ENCODE results near the gene POLDIP3. TPM values are rescaled to one million over a fixed set of nuclear protein-coding genes. Genes with fewer than 3 reads are reported as not detected.
A peak's percentile ranks its signal among the peaks of the same experiment; 100 is the strongest.

POLDIP3 gene
- total and polyA plus RNA-seq, 2 donors (not counting 1 experiment from before 2014, with no cell fraction given), result 28.2 to 31.0 TPM

- Histone ChIP-seq H3K27ac (ENCODE audit: insufficient read depth, low read length) (no peak overlapping the region), H2AFZ (ENCODE audit: low read length) (no peak overlapping the region), H4K20me1 (ENCODE audit: control insufficient read depth, extremely low read depth, insufficient read depth, low read length) (no peaks in the 10 kb centered on the region)
These were observed 3.6 kb downstream of the POLDIP3 start for GRCh38 chr22:42611051-42611450.

GRCh38 chr22:42610186-42610585, 4.5 kb downstream of the POLDIP3 start:
- no peaks in the 10 kb centered on the region for H3K9me3 ChIP-seq (ENCODE audit: control insufficient read depth, insufficient read depth, low read depth, low read length)
- H3K4me1 ChIP-seq (ENCODE audit: control insufficient read depth, extremely low read depth, insufficient read depth, low read length), result peaks cover 30% of the 10 kb centered on the region
- H3K36me3 ChIP-seq (ENCODE audit: control insufficient read depth, insufficient read depth, low read length), result no peaks in the 10 kb centered on the region
- no peak overlapping the region for H3K4me2 ChIP-seq (ENCODE audit: extremely low read depth, insufficient read depth, low read length)
- no peak overlapping the region for H3K4me3 ChIP-seq (replicated peaks in 1 of 4; ENCODE audit: control extremely low read depth in 1 of 4, insufficient read depth in 1 of 4, low read depth in 3 of 4, low read length in 4 of 4)
- no peak overlapping the region for H3K27ac ChIP-seq (ENCODE audit: insufficient read depth, low read length)
- TF ChIP-seq EZH2 (IDR thresholded peaks at IDR 0.05; ENCODE audit: low read length, missing control alignments) (no peak), CTCF (conservative IDR thresholded peaks at IDR 0.05 in 1 of 2, IDR thresholded peaks at IDR 0.05 in 1 of 2; ENCODE audit: low read depth in 1 of 2, low read length in 2 of 2) (no peak)
- H3K9ac ChIP-seq (ENCODE audit: insufficient read depth, low read length), result no peak overlapping the region
- no peak overlapping the region for H2AFZ ChIP-seq (ENCODE audit: low read length)
- no peaks in the 10 kb centered on the region for H4K20me1 ChIP-seq (ENCODE audit: control insufficient read depth, extremely low read depth, insufficient read depth, low read length)
- DNase-seq (ENCODE audit: low read depth in 2 of 2), result peak in 1 of 2 donors; percentile 18
- H3K79me2 ChIP-seq (ENCODE audit: control insufficient read depth, insufficient read depth, low read length), result peaks cover 78% of the 10 kb centered on the region
- no peaks in the 10 kb centered on the region for H3K27me3 ChIP-seq (ENCODE audit: control insufficient read depth, insufficient read depth, low read length)

More at GRCh38 chr22:42611051-42611450, 3.6 kb downstream of the POLDIP3 start:
- no peaks in the 10 kb centered on the region for H3K27me3 ChIP-seq (ENCODE audit: control insufficient read depth, insufficient read depth, low read length)
- no peaks in the 10 kb centered on the region for H3K36me3 ChIP-seq (ENCODE audit: control insufficient read depth, insufficient read depth, low read length)
- TF ChIP-seq CTCF (conservative IDR thresholded peaks at IDR 0.05 in 1 of 2, IDR thresholded peaks at IDR 0.05 in 1 of 2; ENCODE audit: low read depth in 1 of 2, low read length in 2 of 2) (no peak), EZH2 (IDR thresholded peaks at IDR 0.05; ENCODE audit: low read length, missing control alignments) (no peak)
- H3K4me1 ChIP-seq (ENCODE audit: control insufficient read depth, extremely low read depth, insufficient read depth, low read length), result peaks cover 32% of the 10 kb centered on the region
- H3K9me3 ChIP-seq (ENCODE audit: control insufficient read depth, insufficient read depth, low read depth, low read length), result no peaks in the 10 kb centered on the region
- H3K79me2 ChIP-seq (ENCODE audit: control insufficient read depth, insufficient read depth, low read length), result peaks cover 69% of the 10 kb centered on the region
- peak in 1 of 2 donors; percentile 16 for DNase-seq (ENCODE audit: low read depth in 2 of 2)
- no peak overlapping the region for H3K9ac ChIP-seq (ENCODE audit: insufficient read depth, low read length)
- peak overlapping the region; percentile 35 for H3K4me2 ChIP-seq (ENCODE audit: extremely low read depth, insufficient read depth, low read length)
- no peak overlapping the region for H3K4me3 ChIP-seq (replicated peaks in 1 of 4; ENCODE audit: control extremely low read depth in 1 of 4, insufficient read depth in 1 of 4, low read depth in 3 of 4, low read length in 4 of 4)

- H3K27me3 ChIP-seq (ENCODE audit: control insufficient read depth, insufficient read depth, low read length), result no peaks in the 10 kb centered on the region
- H3K27ac ChIP-seq (ENCODE audit: insufficient read depth, low read length), result peak overlapping the region; percentile 56
- peaks cover 86% of the 10 kb centered on the region for H3K79me2 ChIP-seq (ENCODE audit: control insufficient read depth, insufficient read depth, low read length)
- H3K9ac ChIP-seq (ENCODE audit: insufficient read depth, low read length), result no peak overlapping the region
- peak; percentile 64 to 78 for DNase-seq (ENCODE audit: low read depth in 2 of 2)
- H4K20me1 ChIP-seq (ENCODE audit: control insufficient read depth, extremely low read depth, insufficient read depth, low read length), result no peaks in the 10 kb centered on the region
- peak overlapping the region; percentile 13 to 43 (median 25) for H3K4me3 ChIP-seq (replicated peaks in 1 of 4; ENCODE audit: control extremely low read depth in 1 of 4, insufficient read depth in 1 of 4, low read depth in 3 of 4, low read length in 4 of 4)
- H3K36me3 ChIP-seq (ENCODE audit: control insufficient read depth, insufficient read depth, low read length), result no peaks in the 10 kb centered on the region
- no peak overlapping the region for H2AFZ ChIP-seq (ENCODE audit: low read length)
- H3K4me2 ChIP-seq (ENCODE audit: extremely low read depth, insufficient read depth, low read length), result peak overlapping the region; percentile 92
- H3K4me1 ChIP-seq (ENCODE audit: control insufficient read depth, extremely low read depth, insufficient read depth, low read length), result peaks cover 35% of the 10 kb centered on the region
- TF ChIP-seq CTCF (conservative IDR thresholded peaks at IDR 0.05 in 1 of 2, IDR thresholded peaks at IDR 0.05 in 1 of 2; ENCODE audit: low read depth in 1 of 2, low read length in 2 of 2), result no peak
- TF ChIP-seq EZH2 (IDR thresholded peaks at IDR 0.05; ENCODE audit: low read length, missing control alignments), result no peak
- no peaks in the 10 kb centered on the region for H3K9me3 ChIP-seq (ENCODE audit: control insufficient read depth, insufficient read depth, low read depth, low read length)
These were observed 5.8 kb downstream of the POLDIP3 start for GRCh38 chr22:42608823-42609361.
